NCI-H146 (cell line): ENCODE data around the gene ATAD5.
"Not testable (repeated sequence)": the region's sequence is repeated elsewhere in the genome, so short reads cannot be mapped to it uniquely, and the experiment has no call there.

Experiments
- DNase-seq: peaks from one replicate; lab custom pipeline; 2025; lab: John Stamatoyannopoulos, UW

Gene ATAD5

DNA sequence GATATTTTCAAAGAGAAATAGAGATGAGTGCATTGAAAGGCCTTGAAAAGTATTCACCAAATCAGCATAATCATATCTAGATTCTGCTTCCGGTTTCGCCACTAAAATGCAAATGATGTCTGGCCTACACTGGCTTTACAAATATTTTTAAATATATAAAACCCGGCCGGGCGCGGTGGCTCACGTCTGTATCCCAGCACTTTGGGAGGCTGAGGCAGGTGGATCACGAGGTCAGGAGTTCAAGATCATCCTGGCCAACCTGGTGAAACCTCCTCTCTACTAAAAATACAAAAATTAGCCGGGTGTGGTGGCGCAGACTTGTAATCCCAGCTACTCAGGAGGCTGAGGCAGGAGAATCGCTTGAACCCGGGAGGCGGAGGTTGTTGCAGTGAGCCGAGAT, 8.8 kb upstream of the ATAD5 start:
- DNase-seq, result not testable (repeated sequence)

DNA sequence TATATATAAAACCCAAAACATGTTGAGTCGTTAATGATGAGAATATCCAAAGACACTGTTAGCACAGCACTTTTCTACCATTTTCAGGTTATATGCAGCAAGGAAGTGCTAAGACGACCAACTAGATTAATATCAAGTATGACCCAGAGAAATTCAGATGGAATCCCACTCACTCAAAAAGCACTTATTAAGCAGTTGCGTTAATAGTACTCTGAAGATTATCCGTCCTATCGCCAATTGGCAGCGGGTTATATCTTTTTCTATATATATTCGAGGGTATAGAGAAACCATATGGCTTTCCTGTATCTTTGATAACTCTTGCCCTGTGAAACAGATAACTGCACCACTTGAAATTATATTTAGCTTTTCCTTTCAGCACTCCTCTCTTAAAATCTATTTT, 8.3 kb upstream of the ATAD5 start:
- DNase-seq, result no peak

DNA sequence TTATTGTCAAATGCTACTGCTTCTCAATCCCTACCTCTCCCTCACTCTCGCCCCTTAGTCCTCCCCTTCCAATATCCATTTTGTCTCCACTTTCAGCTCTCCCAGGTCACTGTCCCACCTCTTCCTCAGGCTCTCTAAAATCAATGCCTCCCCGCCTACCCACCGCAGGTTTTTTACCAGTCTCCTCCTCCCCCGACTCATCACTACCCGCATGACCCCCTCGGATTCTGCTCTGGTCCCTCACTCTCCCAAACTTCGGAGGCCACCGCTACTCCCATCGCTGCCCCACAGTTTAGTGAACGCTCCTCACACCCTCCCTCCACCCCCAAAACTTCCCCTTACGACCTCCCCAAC, 7.8 kb upstream of the ATAD5 start:
- DNase-seq, result peak; percentile 40

DNA sequence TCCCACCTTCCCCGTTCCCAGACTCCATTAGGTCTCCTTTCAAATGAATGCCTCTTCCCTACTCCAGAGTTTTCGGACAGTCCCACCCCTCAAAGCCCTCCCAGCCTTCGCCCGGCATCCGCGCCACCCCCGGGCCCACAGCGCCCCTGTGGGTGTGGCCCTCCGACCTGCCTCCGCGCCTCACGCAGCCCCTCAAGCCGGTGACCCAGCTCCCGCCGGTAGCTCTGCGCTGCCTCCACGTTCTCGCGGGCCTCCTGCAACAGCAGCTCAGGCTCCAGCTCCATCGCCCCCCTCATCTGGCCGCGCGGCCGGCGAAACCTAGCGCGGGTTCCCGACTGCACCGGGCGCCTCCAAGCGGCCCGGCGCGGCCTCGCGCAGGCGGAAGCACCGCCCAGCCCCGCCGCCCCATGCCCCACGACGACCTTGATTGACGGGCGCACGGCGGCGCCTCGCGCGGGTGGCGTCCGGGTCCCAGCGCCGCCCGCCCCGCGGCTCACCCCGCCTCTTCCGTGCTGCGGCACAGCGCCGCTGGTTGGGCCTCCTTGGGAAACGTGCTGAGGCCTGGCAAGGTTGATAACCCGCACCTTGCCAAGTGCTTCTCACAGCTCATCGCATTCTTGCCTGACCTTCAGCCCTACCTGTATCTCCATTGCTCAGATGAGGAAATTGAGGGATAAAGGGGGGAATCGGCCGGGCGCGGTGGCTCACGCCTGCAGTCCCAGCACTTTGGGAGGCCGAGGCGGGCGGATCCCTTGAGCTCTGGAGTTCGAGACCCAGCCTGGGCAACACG, 7.2 kb upstream of the ATAD5 start, which contains the start of gene CRLF3:
Gene CRLF3 (minus strand): TSS at position 337 of the 790 bp plus-strand sequence. CDS start 41 bp downstream, at position 296.
- peak; percentile 91 for DNase-seq

DNA sequence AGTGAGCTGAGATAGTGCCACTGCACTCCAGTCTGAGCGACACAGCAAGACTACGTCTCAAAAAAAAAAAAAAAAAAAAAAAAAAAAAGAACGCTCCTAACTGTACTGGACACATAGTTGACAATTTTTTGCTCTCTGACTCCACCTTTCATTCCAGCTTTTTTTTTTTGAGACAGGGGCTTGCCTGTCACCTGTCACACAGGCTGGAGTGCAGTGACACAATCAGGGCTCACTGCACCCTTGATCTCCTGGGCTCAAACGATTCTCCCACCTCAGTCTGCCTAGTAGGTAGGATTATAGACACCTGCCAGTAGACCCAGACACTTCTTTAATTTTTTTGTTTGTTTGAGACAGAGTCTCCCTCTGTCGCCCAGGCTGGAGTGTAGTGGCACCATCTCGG, 4.7 kb upstream of the ATAD5 start:
- no peak for DNase-seq

DNA sequence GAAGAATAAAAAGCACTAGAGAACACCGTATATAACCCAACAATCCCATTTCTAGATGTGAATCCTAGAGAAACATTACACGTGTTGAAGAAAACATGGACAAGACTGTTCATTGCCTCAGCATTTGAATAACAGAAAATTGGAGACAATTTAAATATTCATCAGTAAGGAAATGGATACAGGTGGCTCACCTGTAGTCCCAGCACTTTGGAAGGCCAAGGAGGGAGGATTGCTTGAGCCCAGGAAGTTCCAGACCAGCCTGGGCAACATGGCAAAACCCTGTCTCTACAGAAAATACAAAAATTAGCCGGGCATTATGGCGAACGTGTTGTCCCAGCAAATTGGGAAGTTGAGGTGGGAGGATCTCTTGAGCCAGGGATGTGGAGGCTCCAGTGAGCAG, 2.7 kb upstream of the ATAD5 start:
- DNase-seq, result no peak

DNA sequence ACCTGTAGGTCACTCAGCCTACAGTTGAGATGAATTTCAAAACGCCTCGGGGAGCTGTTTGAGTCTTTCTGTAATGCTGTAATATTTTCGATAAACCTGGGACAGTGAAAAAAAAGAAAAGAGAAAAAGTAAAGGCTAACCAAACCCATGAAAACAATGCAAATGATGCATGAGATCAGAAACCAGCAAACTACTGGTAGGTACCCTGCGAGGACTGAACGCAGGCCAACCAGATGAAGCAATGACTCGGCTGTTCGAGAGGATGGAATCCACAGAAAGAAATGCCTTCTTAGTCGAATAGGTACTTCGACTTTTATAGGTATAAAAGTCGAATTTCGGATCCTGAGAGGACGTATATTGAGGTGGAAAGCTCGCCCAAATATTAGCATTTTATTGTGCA, 509 bp upstream of the ATAD5 start:
- peak; percentile 6 for DNase-seq

DNA sequence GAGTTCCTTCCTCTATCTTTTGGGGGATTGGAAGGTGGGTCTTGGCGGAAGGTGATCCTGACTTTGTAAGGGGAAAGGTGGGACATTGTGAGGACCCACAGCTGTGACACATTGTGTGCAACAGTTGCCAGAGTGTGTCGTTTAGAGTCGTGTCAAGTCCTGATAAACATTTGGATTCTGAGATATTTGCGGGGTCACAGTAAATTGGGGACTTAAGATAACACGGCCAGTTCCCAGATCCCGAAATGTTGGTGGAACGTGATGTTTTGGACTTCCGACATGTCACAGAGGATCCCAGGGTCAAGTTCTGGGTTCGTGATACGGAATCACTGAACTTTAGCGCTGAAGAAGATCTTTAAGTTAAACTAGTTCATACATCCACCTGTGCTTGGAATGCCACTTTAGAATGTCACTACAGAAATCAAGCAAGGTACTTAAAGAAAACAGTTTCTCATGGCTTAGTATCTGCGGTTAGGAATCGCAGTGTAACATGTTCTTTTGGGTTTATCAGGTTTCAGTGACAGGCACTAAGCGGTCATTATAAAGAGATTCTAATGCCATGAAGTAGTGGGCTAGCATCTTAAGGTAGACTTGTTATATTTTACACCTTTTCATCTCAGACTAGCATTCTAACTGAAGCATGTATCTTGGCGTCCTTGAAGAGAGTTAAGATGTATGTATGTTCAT, 815 bp downstream of the ATAD5 start:
- no peak for DNase-seq

DNA sequence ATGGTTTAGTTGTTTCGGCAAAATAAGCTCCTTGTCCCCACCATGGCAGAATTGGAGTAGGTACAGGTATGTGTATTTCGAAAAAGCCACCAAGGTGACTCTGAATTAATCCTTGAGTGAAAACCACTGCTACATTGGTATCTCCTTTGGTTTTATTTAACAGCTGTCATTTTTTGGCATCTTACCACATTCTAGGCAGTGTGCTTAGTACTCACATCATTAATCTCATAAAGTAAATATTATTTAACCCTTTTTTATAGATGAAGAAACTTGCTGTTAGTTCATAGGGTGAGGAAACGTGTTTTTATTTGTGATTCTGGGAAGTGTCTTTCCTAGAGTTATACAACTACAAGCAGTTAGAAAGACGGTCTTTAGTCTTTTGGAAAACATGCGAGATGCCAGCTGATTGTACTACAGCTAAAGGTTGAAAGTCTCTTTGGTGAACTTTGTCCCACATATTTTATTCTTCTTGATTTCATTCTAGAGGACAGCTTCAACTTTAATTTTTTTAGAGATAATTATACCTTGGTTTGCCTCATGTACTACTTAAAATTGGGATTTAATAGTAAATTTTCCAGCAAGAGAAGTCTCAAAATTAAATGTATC, 6.5 kb downstream of the ATAD5 start:
- no peak for DNase-seq

DNA sequence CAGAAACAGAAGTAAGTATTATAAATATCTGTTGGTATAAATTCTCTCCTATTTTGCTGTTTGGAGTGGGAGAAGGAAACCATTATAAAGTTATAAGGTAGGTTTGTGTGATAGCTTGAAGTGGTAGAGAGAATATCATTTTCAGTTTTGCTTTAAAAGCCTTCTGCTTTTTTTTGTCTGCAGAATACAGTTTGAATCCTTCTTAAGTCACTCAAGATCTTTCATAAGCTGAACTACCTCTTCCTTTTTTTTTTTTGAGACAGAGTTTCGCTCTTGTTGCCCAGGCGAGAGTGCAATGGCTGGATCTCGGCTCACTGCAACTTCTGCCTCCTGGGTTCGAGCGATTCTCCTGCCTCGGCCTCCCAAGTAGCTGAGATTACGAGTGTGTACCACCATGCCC, 9.0 kb downstream of the ATAD5 start:
- DNase-seq, result no peak

DNA sequence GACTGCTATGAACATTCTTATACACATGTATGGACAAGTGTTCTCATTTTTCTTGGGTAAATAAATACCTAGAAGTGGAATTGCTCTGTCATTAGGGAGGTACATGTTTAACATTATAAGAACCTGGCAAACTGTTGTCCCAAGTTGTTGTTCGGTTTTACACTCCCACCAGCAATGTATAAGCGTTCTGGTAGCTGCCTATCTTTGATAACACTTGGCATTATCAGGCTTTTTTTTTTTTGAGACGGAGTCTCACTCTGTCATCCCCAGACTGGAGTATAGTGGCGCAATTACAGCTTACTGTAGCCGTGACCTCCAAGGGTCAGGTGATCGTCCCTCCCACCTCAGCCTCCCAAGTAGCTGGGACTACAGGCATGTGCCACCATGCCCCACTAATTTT, 16.3 kb downstream of the ATAD5 start:
- no peak for DNase-seq

DNA sequence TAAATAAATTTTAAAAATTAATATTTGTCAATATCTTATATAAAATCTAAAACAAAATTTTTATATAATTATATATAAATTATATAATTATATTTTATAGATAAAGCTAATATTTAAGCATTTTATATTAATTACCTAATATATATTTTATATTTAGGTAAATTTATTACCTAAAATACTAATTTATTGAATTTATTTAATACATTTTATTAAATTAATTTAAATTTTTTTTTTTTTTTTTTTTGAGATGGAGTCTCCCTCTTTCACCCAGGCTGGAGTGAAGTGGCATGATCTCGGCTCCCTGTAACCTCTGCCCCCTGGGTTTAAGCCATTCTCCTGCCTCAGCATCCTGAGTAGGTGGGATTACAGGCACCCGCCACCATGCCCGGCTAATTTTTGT, 22.4 kb downstream of the ATAD5 start:
- no peak for DNase-seq

DNA sequence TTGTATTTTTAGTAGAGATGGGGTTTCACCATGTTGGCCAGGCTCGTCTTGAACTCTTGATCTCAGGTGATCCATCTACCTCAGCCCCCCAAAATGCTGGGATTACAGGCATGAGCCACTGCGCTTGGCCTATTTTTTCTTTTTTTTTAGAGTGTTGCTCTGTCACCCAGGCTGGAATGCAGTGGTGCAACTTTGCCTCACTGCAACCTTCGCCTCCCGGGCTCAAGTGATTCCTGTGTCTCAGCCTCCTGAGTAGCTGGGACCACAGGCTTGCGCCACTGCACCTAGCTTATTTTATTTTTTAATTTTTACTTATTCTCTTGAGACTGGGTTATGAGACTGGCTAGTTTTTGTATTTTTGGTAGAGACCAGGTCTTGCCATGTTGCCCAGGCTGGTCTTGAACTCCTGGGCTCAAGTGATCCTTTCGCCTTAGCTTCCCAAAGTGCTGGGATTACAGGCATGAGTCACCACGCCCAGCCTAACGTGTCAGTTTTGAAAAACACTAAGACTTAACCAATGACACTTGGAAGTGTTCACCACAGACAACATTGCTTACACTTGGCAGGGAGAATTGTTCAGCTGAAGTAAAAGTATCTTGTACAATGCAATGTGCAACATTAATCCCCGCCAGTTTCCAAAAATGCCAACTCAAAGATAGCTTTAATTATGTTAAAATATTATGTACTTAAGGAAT, 26.9 kb downstream of the ATAD5 start:
- no peak for DNase-seq

DNA sequence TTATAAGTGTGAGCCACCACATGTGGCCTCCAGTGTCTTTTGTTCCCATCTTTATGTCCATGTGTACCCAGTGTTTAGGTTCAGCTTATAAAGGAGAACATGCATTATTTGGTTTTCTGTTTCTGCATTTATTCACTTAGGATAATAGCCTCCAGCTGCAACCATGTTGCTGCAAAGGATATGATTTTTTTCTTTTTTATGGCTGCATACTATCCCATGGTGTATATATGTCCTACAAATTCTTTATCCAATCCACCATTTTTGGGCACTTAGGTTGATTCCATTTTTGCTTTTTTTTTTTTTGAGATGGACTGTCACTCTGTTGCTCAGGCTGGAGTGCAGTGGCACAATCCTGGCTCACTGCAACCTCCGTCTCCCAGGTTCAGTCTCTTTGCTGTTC, 32.9 kb downstream of the ATAD5 start:
- no peak for DNase-seq

DNA sequence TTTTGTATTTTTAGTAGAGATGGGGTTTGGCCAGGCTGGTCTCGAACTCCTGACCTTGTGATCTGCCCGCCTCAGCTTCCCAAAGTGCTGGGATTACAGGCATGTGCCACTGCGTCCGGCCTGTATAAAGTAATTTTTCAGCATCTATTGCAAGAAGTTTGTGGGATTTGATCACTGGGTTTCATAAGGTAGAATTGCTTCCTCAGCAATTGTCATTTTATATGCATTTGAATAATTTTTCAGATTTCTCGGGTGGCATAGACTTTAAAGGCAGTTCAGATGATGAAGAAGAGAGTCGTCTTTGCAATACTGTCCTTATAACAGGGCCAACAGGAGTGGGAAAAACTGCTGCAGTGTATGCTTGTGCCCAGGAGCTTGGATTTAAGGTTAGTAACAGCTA, 37.2 kb downstream of the ATAD5 start:
- no peak for DNase-seq

DNA sequence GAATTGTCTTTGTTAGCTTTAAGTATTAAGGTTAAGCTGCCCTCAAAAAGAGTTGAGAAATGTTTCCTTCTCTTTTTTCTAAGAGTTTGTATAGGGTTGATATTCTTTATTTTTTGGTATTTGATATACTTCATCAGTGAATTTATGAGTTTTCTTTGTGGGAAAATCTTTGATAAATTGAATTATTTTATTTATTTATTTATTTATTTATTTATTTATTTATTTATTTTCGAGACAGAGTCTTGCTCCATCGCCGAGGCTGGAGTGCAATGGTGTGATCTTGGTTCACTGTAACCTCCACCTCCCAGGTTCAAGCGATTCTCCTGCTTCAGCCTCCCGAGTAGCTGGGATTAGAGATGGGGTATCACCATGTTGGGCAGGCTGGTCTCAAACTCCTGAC, 54.4 kb downstream of the ATAD5 start:
- no peak for DNase-seq

DNA sequence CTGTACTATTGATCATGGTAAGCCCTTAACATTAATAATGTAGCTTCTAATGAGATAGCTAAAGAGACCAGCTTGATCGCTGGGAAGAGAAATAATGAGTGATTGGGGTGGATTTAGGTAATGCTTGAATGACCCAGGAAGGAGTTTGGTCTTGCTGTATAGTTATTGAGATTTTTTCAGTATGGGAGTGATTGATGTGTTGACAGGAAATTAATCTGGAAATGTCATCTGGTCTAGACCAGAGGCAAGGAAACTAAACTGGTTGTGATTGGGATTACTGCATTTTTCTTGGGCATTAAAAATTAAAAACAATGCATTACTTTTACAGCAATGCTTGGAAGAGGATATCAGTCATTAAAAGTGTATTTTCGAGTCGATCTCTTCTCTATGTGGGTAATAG, 62.5 kb downstream of the ATAD5 start:
- no peak for DNase-seq

DNA sequence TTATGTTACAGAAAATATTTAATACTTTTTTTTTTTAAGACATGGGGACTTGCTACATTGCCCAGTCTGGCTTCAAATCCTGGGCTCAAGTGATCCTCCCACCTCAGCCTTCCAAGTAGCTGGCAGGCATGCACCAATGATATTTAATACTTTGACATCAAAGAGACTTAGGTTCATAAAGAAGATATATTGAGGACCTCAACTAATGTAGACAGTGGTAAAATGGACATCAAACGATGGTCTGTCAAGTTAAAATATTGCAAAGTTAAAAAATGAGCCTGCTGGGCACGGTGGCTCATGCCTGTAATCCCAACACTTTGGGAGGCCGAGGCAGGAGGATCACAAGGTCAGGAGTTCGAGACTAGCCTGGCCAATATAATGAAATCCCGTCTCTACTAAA, 65.5 kb downstream of the ATAD5 start:
- no peak for DNase-seq

DNA sequence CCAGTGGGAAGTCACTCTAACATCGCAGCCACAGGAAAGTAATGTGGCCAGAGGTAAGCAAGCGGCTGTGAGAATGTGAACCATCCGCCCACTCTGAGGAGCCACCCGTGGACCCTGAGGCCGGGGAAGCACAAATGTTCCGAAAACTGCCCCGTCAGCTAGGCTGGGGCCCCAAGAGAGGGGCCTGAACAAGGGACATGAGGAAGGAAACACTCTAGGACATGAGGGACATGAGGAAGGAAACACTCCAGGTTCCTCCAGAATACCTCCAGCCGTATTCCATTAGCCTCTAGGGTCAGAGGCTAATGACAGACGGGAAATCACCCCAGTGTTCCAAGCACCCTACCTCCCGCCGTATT, 74.0 kb downstream of the ATAD5 start:
- DNase-seq, result no peak

DNA sequence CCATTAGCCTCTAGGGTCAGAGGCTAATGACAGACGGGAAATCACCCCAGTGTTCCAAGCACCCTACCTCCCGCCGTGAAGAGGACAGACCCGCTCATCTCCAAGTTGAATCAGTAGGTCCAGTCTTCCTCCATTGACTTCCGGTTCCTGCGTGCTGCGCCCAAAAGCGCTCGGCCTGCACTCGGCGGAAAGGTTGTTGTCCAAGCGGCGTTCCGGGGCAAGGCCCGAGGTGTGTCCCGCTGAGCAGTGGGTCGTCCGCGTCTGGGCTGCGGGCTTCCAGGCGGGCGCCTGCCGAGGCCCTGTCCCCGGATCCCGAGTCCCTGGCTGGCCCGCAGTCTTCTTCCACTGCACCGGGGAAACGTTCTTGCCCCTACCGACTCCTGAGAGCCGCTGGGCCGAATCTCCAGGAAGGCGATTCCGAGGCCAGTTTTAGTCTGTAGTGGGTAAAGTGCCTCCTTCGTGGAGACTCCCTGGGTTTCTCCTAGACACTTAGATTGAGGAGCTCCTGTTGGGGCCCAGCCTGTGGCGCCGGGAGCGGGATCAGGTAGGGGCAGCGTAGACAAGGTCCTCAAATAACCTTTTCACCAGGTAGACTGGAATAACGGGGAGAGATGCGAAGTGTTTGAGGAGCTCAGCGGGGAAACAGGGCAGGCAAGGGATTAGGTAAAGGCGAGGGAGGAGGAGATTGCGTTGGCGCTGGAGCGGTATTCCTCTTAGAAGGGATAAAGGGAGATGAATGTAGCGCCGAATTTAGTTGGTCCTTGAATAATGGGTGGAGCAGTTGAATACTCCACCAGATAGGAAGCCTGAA, 74.5 kb downstream of the ATAD5 start, which contains the start of gene TEFM:
Gene TEFM (minus strand): TSS at position 138 of the 811 bp plus-strand sequence. CDS start 40 bp downstream, at position 98.
- DNase-seq, result peak; percentile 89

DNA sequence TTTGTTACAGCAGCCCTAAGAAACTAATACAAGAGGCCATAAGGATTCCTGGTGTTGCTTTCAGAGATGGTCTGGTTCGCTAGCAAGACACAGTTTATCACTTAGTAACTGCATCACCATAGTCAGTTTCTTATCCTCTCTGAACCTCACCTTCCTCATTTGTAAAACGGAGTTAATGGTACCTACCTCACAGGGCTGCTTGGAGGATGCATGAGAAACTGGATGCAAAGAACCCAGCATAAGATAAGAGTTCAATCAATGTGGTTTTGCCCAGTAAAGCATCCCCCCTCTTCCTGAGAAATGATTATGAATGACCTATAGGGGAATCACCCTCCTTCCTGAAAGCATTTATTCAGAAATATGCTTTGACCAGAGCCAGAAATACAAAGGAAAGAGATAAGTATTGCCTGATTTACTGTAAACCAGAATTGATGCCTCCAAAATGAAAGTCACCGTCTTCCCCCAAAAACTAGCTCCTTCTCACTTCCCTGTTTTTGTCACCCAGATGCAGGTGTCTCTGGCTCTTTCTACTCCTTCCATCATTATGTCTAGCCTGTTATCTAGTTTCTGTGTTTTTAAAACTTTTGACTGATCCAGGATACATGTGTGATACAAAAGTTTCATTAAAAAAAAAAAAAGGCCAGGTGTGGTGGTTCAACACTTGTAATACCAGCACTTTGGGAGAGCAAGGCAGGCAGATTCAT, 77.1 kb downstream of the ATAD5 start:
- DNase-seq, result no peak
